ENCODE results near the gene ATP11A. TPM values are rescaled to one million over a fixed set of nuclear protein-coding genes. Genes with fewer than 3 reads are reported as not detected.

ATP11A gene
- total RNA-seq, 4 donors from 2014 or later, result 32.1 to 83.6 (median 46.2) TPM

DNA sequence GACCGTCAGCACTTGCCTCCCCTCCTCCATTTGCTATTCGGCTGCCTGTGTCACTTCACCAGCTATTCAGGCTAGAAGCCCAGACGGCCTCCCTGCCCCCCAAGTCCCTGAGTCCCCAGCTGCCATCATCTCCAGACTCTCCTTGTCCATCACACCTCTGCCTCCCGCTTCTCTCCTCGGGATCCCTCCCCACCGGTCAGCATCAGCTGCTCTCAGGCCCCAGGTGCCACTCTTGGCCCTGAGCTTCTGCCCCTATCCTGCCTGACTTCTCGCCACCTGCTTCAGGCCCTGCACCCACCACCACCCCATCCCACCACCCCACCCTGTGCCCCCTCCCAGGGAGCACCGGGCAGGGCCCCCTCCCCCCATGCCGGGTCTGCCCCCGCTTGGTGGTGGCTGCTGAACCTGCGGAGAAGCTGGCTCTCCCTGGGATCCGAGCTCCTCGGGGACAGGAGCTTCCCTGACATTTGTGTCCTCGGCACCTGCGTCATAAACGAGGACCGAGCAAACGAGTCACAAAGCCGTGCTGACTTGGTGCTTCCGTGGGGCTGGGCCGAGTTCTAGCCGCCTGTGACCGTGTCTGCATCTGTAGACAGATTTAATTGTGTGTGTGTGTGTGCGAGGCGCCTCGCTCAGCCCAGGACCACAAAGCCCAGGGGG, 208.9 kb downstream of the ATP11A start:
- Histone ChIP-seq H3K27me3 (no peaks in the 10 kb centered on the region), H3K4me1 (peaks cover 44 to 48% of the 10 kb centered on the region in 2 donors), H3K9me3 (no peaks in the 10 kb centered on the region), H3K4me3 (replicated peaks in 1 of 3) (no peak overlapping the region), H3K27ac (no peak overlapping the region), H3K36me3 (no peaks in the 10 kb centered on the region)
- TF ChIP-seq POLR2A (IDR thresholded peaks at IDR 0.05), result no peak
- TF ChIP-seq, protein P1, sequence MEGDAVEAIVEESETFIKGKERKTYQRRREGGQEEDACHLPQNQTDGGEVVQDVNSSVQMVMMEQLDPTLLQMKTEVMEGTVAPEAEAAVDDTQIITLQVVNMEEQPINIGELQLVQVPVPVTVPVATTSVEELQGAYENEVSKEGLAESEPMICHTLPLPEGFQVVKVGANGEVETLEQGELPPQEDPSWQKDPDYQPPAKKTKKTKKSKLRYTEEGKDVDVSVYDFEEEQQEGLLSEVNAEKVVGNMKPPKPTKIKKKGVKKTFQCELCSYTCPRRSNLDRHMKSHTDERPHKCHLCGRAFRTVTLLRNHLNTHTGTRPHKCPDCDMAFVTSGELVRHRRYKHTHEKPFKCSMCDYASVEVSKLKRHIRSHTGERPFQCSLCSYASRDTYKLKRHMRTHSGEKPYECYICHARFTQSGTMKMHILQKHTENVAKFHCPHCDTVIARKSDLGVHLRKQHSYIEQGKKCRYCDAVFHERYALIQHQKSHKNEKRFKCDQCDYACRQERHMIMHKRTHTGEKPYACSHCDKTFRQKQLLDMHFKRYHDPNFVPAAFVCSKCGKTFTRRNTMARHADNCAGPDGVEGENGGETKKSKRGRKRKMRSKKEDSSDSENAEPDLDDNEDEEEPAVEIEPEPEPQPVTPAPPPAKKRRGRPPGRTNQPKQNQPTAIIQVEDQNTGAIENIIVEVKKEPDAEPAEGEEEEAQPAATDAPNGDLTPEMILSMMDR (IDR thresholded peaks at IDR 0.05), result no peak
- no peak for DNase-seq
- intact Hi-C loops (cut with DNase I), result no loop called here
- 88% methylated on average over 12 to 19 of the region's 26 CpGs for WGBS, 2 donors

DNA sequence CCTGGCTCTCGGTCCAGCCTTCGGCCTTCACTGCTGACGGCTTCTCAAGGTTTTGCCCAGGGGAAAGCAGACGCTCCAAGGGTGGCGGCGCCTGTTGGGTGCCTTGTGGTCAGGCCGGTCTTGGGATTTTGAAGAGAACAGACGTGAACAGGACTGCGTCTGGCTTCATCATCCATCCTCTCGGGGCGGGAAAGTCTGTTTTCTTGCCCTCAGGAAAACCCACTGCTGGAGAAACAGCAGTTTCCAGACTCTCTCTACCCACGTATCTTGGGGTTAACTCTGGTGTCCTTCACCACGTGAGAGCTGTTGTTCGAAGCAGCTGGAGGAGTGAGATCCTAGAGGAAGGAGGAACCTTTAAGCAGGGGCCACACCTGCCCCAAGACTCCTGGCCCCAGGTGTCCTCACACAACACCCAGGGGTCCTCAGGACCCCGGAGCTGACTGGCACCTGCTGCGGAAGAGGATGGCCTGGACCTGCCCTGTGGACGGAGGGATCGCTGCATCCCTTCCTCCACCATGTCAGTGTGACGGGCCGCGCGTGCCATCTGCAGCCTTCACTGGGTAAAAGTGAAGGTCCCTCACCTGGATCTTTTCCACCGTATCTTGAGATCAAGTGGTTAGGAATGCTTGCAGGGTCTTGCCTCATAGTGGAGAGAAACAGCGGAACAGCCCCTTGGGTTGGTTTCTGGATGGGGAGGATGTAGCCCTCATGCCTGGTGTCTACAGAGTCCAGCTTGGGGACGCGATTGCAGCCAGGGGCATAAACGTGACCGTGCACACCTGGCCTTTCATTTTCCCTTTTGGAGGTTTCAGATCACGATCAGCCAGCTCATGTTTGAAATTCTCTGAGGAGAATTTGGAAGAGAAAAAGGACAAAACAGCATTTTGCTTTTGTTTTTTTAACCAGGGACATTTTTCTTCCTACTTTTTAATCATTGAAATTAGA, 209.7 kb downstream of the ATP11A start:
- Histone ChIP-seq H3K27me3 (no peaks in the 10 kb centered on the region), H3K4me3 (replicated peaks in 1 of 3) (no peak overlapping the region), H3K9me3 (no peaks in the 10 kb centered on the region), H3K36me3 (no peaks in the 10 kb centered on the region), H3K4me1 (peaks cover 50% of the 10 kb centered on the region in 2 donors), H3K27ac (peak overlapping the region in 2 of 3 donors; percentile 93 to 97)
- TF ChIP-seq, protein P1 (IDR thresholded peaks at IDR 0.05), result no peak
- TF ChIP-seq POLR2A (IDR thresholded peaks at IDR 0.05), result no peak
- DNase-seq, result no peak
- intact Hi-C loops (cut with DNase I), result no loop called here
- WGBS, 2 donors, result 93 to 96% methylated on average over 27 to 29 of the region's 29 CpGs

DNA sequence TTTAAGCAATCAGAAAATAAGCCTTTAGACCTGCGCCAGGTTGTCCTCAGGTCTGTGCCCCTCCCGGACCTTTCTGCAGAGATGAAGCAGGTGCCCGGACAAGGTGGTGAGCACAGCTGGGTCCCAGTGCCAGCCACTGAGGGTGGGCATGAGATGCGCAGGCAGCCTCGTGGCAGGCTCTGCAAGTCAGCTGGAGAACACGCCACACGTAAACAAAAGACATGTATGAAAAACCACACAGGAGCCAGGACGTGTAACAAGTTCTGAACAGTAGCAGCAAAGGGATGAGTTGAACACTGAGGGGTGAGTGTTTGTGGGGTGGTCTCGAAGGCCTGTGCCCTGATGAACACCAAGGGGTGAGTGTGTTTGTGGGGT, 210.4 kb downstream of the ATP11A start:
- H3K27me3 ChIP-seq, result no peaks in the 10 kb centered on the region
- TF ChIP-seq, protein P1 (IDR thresholded peaks at IDR 0.05), result no peak
- TF ChIP-seq POLR2A (IDR thresholded peaks at IDR 0.05), result no peak
- 91 to 94% methylated on average over 9 of the region's 9 CpGs for WGBS, 2 donors
- peaks cover 45 to 48% of the 10 kb centered on the region in 2 donors for H3K4me1 ChIP-seq
- no peaks in the 10 kb centered on the region for H3K9me3 ChIP-seq
- no peak for DNase-seq
- no peaks in the 10 kb centered on the region for H3K36me3 ChIP-seq
- H3K4me3 ChIP-seq (replicated peaks in 1 of 3), result no peak overlapping the region
- intact Hi-C loops (cut with DNase I), result no loop called here
- peak overlapping the region in 2 of 3 donors; percentile 93 to 97 for H3K27ac ChIP-seq

DNA sequence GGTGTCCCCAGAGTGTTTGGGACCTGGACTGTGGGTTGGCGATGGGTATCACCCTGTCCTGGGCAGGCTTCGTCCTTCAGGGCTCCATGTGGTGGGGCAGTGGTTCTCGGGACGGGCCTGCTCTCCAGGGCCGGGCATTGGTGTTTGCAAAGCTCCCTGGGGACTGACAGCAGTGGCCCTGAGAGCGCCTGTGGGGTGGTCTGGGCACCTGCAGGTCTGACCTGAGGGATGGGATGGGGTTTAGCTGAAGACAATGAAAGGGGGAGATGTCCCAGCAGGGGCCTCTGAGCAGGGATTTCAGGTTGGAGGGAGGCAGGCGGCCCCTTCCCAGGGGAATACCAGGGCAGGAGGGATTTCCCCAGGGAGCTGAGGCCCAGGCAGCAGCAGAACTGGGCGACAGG, 210.9 kb downstream of the ATP11A start:
- Histone ChIP-seq H3K4me3 (replicated peaks in 1 of 3) (no peak overlapping the region), H3K36me3 (no peaks in the 10 kb centered on the region), H3K4me1 (peaks cover 40 to 44% of the 10 kb centered on the region in 2 donors), H3K9me3 (no peaks in the 10 kb centered on the region), H3K27ac (peak overlapping the region; percentile 93 to 97 (median 95)), H3K27me3 (no peaks in the 10 kb centered on the region)
- 87 to 90% methylated on average over 8 of the region's 8 CpGs for WGBS, 2 donors
- intact Hi-C loops (cut with DNase I), result no loop called here
- no peak for DNase-seq
- TF ChIP-seq, protein P1 (IDR thresholded peaks at IDR 0.05), result no peak
- no peak for TF ChIP-seq POLR2A (IDR thresholded peaks at IDR 0.05)

Data from thyroid gland (tissue), 4 donors.